Small intestine (tissue), 16 donors: ENCODE data around the gene SLC26A3. TPM values are rescaled to one million over a fixed set of nuclear protein-coding genes. Genes with fewer than 3 reads are reported as not detected.
"Not testable (repeated sequence)": the region's sequence is repeated elsewhere in the genome, so short reads cannot be mapped to it uniquely, and the experiment has no call there.

Experiments used
- DNase-seq, 2 donors: peaks; one replicate each; pipeline versions ENCODE4 v3.0.0 to v3.0.0-alpha.2; 2013
- FAIRE-seq: peaks from 2 replicates; lab custom pipeline; 2012; peaks lifted over from hg19 to GRCh38; lab: Jason Lieb, UNC
- H3K27ac ChIP-seq, 3 donors: one replicate each; pipeline ENCODE4 v1.5.1; 2013; ENCODE audit warnings: low read length in 2 of 3, mild to moderate bottlenecking in 2 of 3, control low read depth in 1 of 3, inconsistent platforms in 1 of 3, low read depth in 1 of 3, moderate library complexity in 1 of 3
- H3K27me3 ChIP-seq, 3 donors: one replicate each; pipeline ENCODE4 v1.6.1; 2013; ENCODE audit warnings: low read length in 3 of 3, inconsistent platforms in 1 of 3; ENCODE audit not compliant: control insufficient read depth in 3 of 3, insufficient read depth in 3 of 3
- H3K36me3 ChIP-seq, 3 donors: one replicate each; pipeline ENCODE4 v1.6.1; 2013; ENCODE audit warnings: low read length in 3 of 3, inconsistent platforms in 1 of 3, low read depth in 1 of 3, mild to moderate bottlenecking in 1 of 3, moderate library complexity in 1 of 3; ENCODE audit not compliant: control insufficient read depth in 3 of 3, insufficient read depth in 2 of 3
- H3K4me1 ChIP-seq, 3 donors: one replicate each; pipeline ENCODE4 v1.6.1; 2013; ENCODE audit warnings: low read length in 2 of 3, inconsistent platforms in 1 of 3, low read depth in 1 of 3, mild to moderate bottlenecking in 1 of 3, moderate library complexity in 1 of 3; ENCODE audit not compliant: control insufficient read depth in 3 of 3, insufficient read depth in 2 of 3
- H3K4me3 ChIP-seq, 3 donors: one replicate each; pipeline ENCODE4 v1.5.1; 2013; ENCODE audit warnings: low read length in 3 of 3, control low read depth in 1 of 3, inconsistent platforms in 1 of 3, low read depth in 1 of 3, mild to moderate bottlenecking in 1 of 3, moderate library complexity in 1 of 3
- H3K9me3 ChIP-seq, 2 donors: one replicate each; pipeline ENCODE4 v1.6.1; 2013; ENCODE audit warnings: low read depth in 1 of 2, low read length in 1 of 2; ENCODE audit not compliant: control insufficient read depth in 2 of 2, insufficient read depth in 1 of 2
- WGBS, 3 donors: extraction: QIAGEN DNeasy Blood & Tissue Kit; methylation state at CpG; one replicate each; pipeline ENCODE4 v1.1.7; 2013; 5-methylcytosine and 5-hydroxymethylcytosine counted together
- long read RNA-seq, 10 donors: transcript quantifications; one replicate each; lab custom pipeline, GENCODE V29; 2026
- polyA plus RNA-seq, 4 donors: library from polyadenylated mRNA; stranded (reverse) in 3 of 4; unstranded in 1 of 4; fragments of 200-250 nt in 3 of 4; fragments of 120-200 nt in 1 of 4; gene quantifications; one replicate each; pipeline versions ENCODE4 v1.2.1 to v1.2.3, GENCODE V29; 2013
- donor health status: healthy with polysubstance abuse.
- donor health status: control.
- donor health status: control.
- donor health status: Bipolar disorder and iron deficiency.
- donor health status: healthy.

The SLC26A3 gene
- 100 to 1,000 TPM in 2 of 4 donors, 10 to 100 TPM in 2; 56.0 to 295 (median 96.4) TPM for polyA plus RNA-seq
- long read RNA-seq, donor 1, transcript SLC26A3-201 (21 exons, 2,863 nt) = major isoform, 45 of 144 reads
- long read RNA-seq, donor 1, partial matches to known transcripts = 98 of 144 reads
- long read RNA-seq, donor 1, other reads (novel, unspliced or antisense) = 0 of 144 reads
- long read RNA-seq, donor 2, transcript SLC26A3-201 (21 exons, 2,863 nt) = major isoform, 15 of 60 reads
- long read RNA-seq, donor 2, partial matches to known transcripts = 45 of 60 reads
- long read RNA-seq, donor 2, other reads (novel, unspliced or antisense) = 0 of 60 reads
- long read RNA-seq, donor 3, partial matches to known transcripts = 31 of 34 reads
- long read RNA-seq, donor 3, other reads (novel, unspliced or antisense) = 0 of 34 reads
- long read RNA-seq, donor 4, partial matches to known transcripts = 0 of 1 reads
- long read RNA-seq, donor 4, other reads (novel, unspliced or antisense) = 0 of 1 reads
- long read RNA-seq, donor 5, partial matches to known transcripts = 12 of 13 reads
- long read RNA-seq, donor 5, other reads (novel, unspliced or antisense) = 0 of 13 reads
- long read RNA-seq, donor 6, transcript SLC26A3-201 (21 exons, 2,863 nt) = major isoform, 31 of 189 reads
- long read RNA-seq, donor 6, partial matches to known transcripts = 134 of 189 reads
- long read RNA-seq, donor 6, other reads (novel, unspliced or antisense) = 24 of 189 reads
- long read RNA-seq, donor 7 = 0 reads
- long read RNA-seq, donor 8 = 0 reads
- long read RNA-seq, donor 9, transcript SLC26A3-201 (21 exons, 2,863 nt) = major isoform, 5 of 5 reads
- long read RNA-seq, donor 9, partial matches to known transcripts = 0 of 5 reads
- long read RNA-seq, donor 9, other reads (novel, unspliced or antisense) = 0 of 5 reads
- long read RNA-seq, donor 10, transcript SLC26A3-201 (21 exons, 2,863 nt) = major isoform, 30 of 45 reads
- long read RNA-seq, donor 10, partial matches to known transcripts = 14 of 45 reads
- long read RNA-seq, donor 10, other reads (novel, unspliced or antisense) = 0 of 45 reads

DNA sequence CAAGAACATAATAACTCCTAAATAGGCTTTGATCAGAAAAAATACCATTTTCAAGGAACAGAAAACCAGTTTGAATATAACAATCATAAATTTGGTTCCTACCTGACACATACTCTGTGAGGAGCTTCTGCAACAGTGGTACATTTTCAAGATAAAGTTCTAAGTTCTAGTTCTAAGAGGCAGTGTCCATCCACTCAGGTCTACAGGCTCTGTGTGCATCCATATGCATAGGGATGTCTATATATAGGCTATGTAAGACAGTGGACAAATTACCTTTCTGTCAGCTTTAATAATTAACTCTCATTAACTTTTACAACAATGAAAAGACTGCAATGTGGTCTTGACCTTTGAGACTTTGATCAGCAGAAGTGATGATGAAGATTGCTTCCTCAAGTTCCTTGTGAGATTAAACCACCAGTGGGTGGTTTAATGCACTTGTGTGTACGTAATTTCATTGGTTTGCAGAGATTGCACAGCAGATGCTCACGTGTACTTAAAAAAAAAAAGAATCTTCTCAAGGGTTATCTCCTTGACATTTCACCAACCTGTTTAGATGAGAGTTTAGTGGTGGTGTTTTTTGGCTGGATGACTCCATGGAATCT lies at the start of gene SLC26A3:
Gene SLC26A3, minus strand, starts transcription at position 215 of the 602 bp plus-strand sequence. CDS start 8,714 bp downstream, outside the sequence.
- Histone ChIP-seq H3K9me3 (no peaks in the 10 kb centered on the region), H3K4me3 (peak within 1 kb of the TSS in 2 of 3 donors; percentile 54 to 68), H3K4me1 (peaks cover 0 to 25% (median 3%) of the 10 kb centered on the region in 3 donors), H3K36me3 (peaks cover 0 to 7% (median 2%) of the 10 kb centered on the region in 3 donors), H3K27ac (peak within 1 kb of the TSS in 2 of 3 donors; percentile 44 to 55), H3K27me3 (no peaks in the 10 kb centered on the region)
- 9 to 50% (median 24%) methylated on average over 2 of the region's 2 CpGs for WGBS, 3 donors
- FAIRE-seq (peak; percentile 68), DNase-seq (peak; percentile 91)

GRCh38 chr7:107850643-107851042 lies 47.6 kb upstream of the SLC26A3 start:
- Histone ChIP-seq H3K4me3 (no peak overlapping the region), H3K27me3 (no peaks in the 10 kb centered on the region), H3K4me1 (peaks cover 4 to 17% (median 7%) of the 10 kb centered on the region in 3 donors), H3K9me3 (no peaks in the 10 kb centered on the region), H3K27ac (peak overlapping the region; percentile 33 to 82 (median 81)), H3K36me3 (no peaks in the 10 kb centered on the region)
- 13 to 19% (median 14%) methylated on average over 1 of the region's 1 CpG for WGBS, 3 donors
- FAIRE-seq = no peak
- DNase-seq = peak; percentile 79 to 93

DNA sequence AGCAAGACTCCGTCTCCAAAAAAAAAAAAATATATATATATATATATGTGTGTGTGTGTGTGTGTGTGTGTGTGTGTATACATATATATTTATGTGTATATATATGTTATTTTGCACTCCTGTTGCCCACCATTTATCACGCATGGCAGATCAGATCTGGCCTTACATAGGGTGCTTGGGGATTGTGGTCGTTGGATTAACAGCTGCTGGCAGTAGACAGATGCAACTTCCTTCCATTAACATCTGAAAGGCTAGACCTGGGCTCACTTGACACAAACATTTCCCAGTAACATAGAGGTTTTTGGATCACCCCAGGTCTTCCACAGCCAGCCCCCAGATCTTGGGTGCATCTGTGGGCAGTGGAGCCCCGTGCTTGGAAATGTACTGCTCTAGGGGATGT lies 47.2 kb upstream of the SLC26A3 start:
- Histone ChIP-seq H3K27me3 (no peaks in the 10 kb centered on the region), H3K27ac (peak overlapping the region; percentile 33 to 82 (median 81)), H3K36me3 (no peaks in the 10 kb centered on the region), H3K9me3 (no peaks in the 10 kb centered on the region), H3K4me1 (peaks cover 4 to 17% (median 7%) of the 10 kb centered on the region in 3 donors), H3K4me3 (no peak overlapping the region)
- DNase-seq = no peak
- 81 to 91% (median 88%) methylated on average over 4 of the region's 4 CpGs for WGBS, 3 donors
- FAIRE-seq = no peak

- 96 to 98% (median 97%) methylated on average over 14 to 31 of the region's 31 CpGs for WGBS, 3 donors
These were observed 45.2 kb upstream of the SLC26A3 start for GRCh38 chr7:107848211-107848610.

GRCh38 chr7:107847836-107848175 lies 44.8 kb upstream of the SLC26A3 start:
- peaks cover 4 to 22% (median 7%) of the 10 kb centered on the region in 3 donors for H3K4me1 ChIP-seq
- H3K36me3 ChIP-seq, H3K4me3 ChIP-seq, DNase-seq, FAIRE-seq, H3K27me3 ChIP-seq, H3K9me3 ChIP-seq, H3K27ac ChIP-seq: not testable (repeated sequence)
- WGBS, 3 donors = 90 to 100% (median 94%) methylated on average over 14 to 20 of the region's 20 CpGs

More at GRCh38 chr7:107848211-107848610, 45.2 kb upstream of the SLC26A3 start:
- not testable (repeated sequence) for H3K27ac ChIP-seq, H3K9me3 ChIP-seq, DNase-seq, H3K4me3 ChIP-seq, FAIRE-seq, H3K27me3 ChIP-seq, H3K36me3 ChIP-seq
- H3K4me1 ChIP-seq = peaks cover 4 to 18% (median 7%) of the 10 kb centered on the region in 3 donors

DNA sequence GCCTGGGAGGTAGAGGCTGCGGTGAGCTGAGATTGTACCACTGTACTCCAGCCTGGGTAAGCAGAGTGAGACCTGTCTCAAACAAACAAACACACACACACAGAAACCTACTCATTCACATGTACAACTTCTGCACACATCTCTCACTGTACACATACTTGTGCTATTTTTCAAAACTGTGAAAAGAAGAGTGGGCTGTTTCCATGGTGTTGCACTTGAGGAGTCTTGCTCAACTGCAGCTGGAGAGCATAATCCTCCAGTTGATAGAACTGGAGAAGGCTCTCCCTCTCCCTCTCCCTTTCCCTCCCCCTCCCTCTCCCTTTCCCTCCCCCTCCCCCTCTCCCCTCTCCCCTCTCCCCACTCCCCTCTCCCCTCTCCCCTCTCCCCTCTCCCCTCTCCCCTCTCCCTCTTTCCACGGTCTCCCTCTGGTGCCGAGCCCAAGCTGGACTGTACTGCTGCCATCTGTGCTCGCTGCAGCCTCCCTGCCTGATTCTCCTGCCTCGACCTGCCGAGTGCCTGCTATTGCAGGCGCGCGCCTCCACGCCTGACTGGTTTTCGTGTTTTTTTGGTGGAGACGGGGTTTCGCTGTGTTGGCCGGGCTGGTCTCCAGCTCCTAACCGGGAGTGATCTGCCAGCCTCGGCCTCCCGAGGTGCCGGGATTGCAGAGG lies 44.3 kb upstream of the SLC26A3 start:
- no peaks in the 10 kb centered on the region for H3K9me3 ChIP-seq
- no peaks in the 10 kb centered on the region for H3K36me3 ChIP-seq
- DNase-seq (no peak), FAIRE-seq (no peak)
- WGBS, 3 donors = 95 to 98% (median 98%) methylated on average over 12 to 18 of the region's 18 CpGs
- no peak overlapping the region for H3K27ac ChIP-seq
- no peaks in the 10 kb centered on the region for H3K27me3 ChIP-seq
- no peak overlapping the region for H3K4me3 ChIP-seq
- H3K4me1 ChIP-seq = peaks cover 4 to 26% (median 7%) of the 10 kb centered on the region in 3 donors

GRCh38 chr7:107846324-107846723 lies 43.3 kb upstream of the SLC26A3 start:
- Histone ChIP-seq H3K9me3 (no peaks in the 10 kb centered on the region), H3K27ac (no peak overlapping the region), H3K36me3 (no peaks in the 10 kb centered on the region), H3K4me3 (no peak overlapping the region), H3K4me1 (peaks cover 4 to 25% (median 6%) of the 10 kb centered on the region in 3 donors), H3K27me3 (no peaks in the 10 kb centered on the region)
- DNase-seq (no peak), FAIRE-seq (no peak)
